BLaER1 treated with 17β-estradiol and CSF1 and Interleukin-3, amounts not matched to agents 10 nM and 100 nM (cell line): ENCODE data around the gene GTSF1L.

Experiments used
- H3K27ac ChIP-seq, 11 experiments: shearing (Covaris generic); formaldehyde crosslinking; 2 replicates each; pipeline ENCODE4 v1.8.1; 2022
- H3K27me3 ChIP-seq, 11 experiments: shearing (Covaris generic); formaldehyde crosslinking; 2 replicates each; pipeline ENCODE4 v1.8.1; 2022
- H3K36me3 ChIP-seq, 11 experiments: shearing (Covaris generic); formaldehyde crosslinking; 2 replicates each; pipeline ENCODE4 v1.8.1; 2022
- H3K4me1 ChIP-seq, 10 experiments: shearing (Covaris generic); formaldehyde crosslinking; 2 replicates each; pipeline ENCODE4 v1.8.1; 2022
- H3K4me2 ChIP-seq, 11 experiments: shearing (Covaris generic); formaldehyde crosslinking; 2 replicates each; pipeline ENCODE4 v1.8.1; 2022
- H3K4me3 ChIP-seq, 10 experiments: shearing (Covaris generic); formaldehyde crosslinking; 2 replicates each; pipeline ENCODE4 v1.8.1; 2022
- H3K9ac ChIP-seq, 11 experiments: shearing (Covaris generic); formaldehyde crosslinking; 2 replicates each; pipeline ENCODE4 v1.8.1; 2022
- H3K9me3 ChIP-seq, 11 experiments: shearing (Covaris generic); formaldehyde crosslinking; replicated peaks in 1 of 11; 2 replicates each; pipeline ENCODE4 v1.8.1; 2022
- H4K20me1 ChIP-seq, 11 experiments: shearing (Covaris generic); formaldehyde crosslinking; 2 replicates each; pipeline ENCODE4 v1.8.1; 2022
- Cebpa-rat ChIP-seq, 11 experiments: shearing (Covaris generic); IDR thresholded peaks; 2 replicates each; pipeline ENCODE4 v1.8.1; 2022

Gene GTSF1L

DNA sequence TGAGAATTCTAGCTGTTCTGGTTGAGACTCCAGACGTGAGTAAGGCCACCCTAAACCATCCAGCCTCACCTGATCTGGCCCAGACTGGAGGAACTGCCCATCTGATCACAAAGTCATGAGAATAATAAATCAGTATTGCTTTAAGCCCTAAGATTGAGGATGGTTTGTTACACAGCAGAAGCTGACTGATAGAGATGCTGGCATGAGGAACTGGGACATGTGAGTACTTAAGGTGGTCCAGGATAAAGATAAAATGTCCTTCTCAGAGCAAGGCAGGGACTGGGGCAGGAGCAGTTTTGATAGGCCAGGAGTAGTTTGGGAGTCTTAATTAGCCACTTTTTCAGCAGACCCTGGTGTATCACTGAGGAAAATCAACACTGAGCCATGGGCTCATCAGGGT is 6.8 kb downstream of the GTSF1L start:
- Histone ChIP-seq H4K20me1 (peaks cover 0 to 15% (median 0%) of the 10 kb centered on the region in 11 experiments; a peak in 7 of 22 replicates), H3K27me3 (no peaks in the 10 kb centered on the region; a peak in 1 of 22 replicates), H3K4me3 (no peak overlapping the region), H3K36me3 (peaks cover 0 to 48% (median 38%) of the 10 kb centered on the region in 11 experiments; a peak in 20 of 22 replicates), H3K9me3 (peaks cover 0 to 10% (median 0%) of the 10 kb centered on the region in 11 experiments; a peak in 6 of 22 replicates), H3K4me2 (peak overlapping the region in 7 of 11 experiments; percentile 70 to 87 (median 76); a peak in 9 of 22 replicates), H3K9ac (no peak overlapping the region), H3K27ac (no peak overlapping the region), H3K4me1 (peaks cover 19 to 62% (median 56%) of the 10 kb centered on the region in 10 experiments)
- no peak for TF ChIP-seq Cebpa-rat (IDR thresholded peaks at IDR 0.05)

DNA sequence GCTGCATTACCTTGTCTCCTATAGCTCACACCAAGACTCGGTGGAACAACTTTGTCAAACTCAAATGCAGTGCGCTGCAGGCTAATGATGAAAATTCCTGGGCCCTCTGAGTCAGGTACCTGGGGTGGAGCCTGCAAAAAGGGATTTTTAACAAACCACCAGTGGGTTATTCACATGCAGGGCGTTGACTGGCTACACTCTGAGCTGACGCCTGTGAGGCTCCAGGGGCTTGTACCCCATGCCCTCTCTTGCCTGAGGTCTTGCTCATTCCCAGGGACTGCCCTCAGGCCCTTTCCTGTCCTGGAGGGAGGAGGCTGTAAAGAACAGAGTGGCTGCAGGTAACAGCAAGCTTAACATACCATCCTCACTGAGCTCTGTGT is 9.2 kb downstream of the GTSF1L start:
- H3K27ac ChIP-seq: no peak overlapping the region
- peaks cover 0 to 72% (median 61%) of the 10 kb centered on the region in 11 experiments; a peak in 20 of 22 replicates for H3K36me3 ChIP-seq

DNA sequence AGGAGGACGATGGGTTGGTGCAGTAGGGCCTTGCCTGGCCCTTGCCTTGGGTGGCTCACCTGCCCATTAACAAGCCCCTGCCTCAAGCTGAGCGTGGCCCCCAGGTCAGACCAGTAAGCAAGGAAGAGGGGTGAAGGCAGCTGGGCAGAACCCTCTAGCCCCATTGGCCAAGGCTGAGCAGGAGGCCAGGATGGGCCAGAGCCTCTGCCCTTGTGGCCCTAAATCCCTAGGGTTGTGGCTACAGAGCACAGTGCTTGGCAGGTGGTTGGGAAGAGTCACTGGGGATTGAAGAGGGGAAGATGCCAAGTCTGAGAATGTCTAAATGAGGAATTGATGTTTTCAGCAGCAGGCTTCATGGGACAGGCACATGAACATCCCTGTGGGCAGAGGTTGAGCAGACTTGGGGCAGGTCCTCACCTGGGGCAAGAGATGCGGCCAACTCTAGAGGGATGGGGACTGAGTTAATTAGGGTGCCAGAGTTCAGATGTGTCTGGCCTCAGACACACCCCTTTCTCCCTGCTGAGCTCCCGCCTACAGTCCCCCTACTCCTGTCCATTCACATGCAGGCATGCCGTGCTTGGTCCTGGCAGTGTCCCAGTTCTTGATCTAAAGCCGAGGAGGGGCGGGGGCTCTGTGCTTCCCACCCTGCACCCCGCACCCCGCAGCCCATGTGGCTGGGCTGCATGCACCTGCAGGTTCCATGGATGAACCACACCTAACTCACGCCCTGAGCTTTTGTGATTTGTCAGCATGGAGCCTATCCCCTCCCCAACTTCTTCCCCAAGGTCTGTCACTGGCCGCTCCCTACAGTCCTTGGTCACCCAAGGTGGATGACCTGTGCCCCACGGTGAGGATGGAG is 9.8 kb downstream of the GTSF1L start:
- peaks cover 9 to 38% (median 28%) of the 10 kb centered on the region in 10 experiments; a peak in 18 of 20 replicates for H3K4me1 ChIP-seq
- peaks cover 0 to 10% (median 0%) of the 10 kb centered on the region in 11 experiments; a peak in 6 of 22 replicates for H3K9me3 ChIP-seq
- H3K4me2 ChIP-seq: no peak overlapping the region
- peaks cover 0 to 21% (median 0%) of the 10 kb centered on the region in 11 experiments; a peak in 9 of 22 replicates for H4K20me1 ChIP-seq
- peaks cover 0 to 78% (median 67%) of the 10 kb centered on the region in 11 experiments; a peak in 20 of 22 replicates for H3K36me3 ChIP-seq
- H3K9ac ChIP-seq: no peak overlapping the region
- no peaks in the 10 kb centered on the region for H3K27me3 ChIP-seq
- no peak overlapping the region for H3K4me3 ChIP-seq
- no peak overlapping the region for H3K27ac ChIP-seq
- no peak for TF ChIP-seq Cebpa-rat (IDR thresholded peaks at IDR 0.05)

More for the DNA sequence above, 9.2 kb downstream of the GTSF1L start:
- no peak overlapping the region for H3K9ac ChIP-seq
- peaks cover 0 to 15% (median 0%) of the 10 kb centered on the region in 11 experiments; a peak in 9 of 22 replicates for H4K20me1 ChIP-seq
- no peaks in the 10 kb centered on the region; a peak in 1 of 22 replicates for H3K27me3 ChIP-seq
- H3K9me3 ChIP-seq: peaks cover 0 to 10% (median 0%) of the 10 kb centered on the region in 11 experiments; a peak in 6 of 22 replicates
- H3K4me2 ChIP-seq: no peak overlapping the region
- H3K4me1 ChIP-seq: peaks cover 9 to 43% (median 33%) of the 10 kb centered on the region in 10 experiments; a peak in 18 of 20 replicates
- no peak overlapping the region for H3K4me3 ChIP-seq
- no peak for TF ChIP-seq Cebpa-rat (IDR thresholded peaks at IDR 0.05)

DNA sequence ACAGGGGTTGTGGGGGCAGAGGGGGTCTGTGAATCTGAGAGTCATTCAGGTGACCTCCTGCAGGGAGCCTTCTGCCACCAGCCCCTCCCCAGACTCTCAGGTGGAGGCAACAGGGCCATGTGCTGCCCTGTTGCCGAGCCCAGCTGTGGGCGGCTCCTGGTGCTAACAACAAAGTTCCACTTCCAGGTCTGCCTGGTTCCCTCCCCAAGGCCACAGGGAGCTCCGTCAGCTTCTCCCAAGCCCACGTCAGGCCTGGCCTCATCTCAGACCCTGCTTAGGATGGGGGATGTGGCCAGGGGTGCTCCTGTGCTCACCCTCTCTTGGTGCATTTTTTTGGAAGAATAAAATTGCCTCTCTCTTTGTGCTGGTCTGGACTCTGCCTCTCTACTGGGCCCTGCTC is 10.7 kb downstream of the GTSF1L start:
- Histone ChIP-seq H3K27ac (no peak overlapping the region), H3K4me1 (peaks cover under 1 to 32% (median 20%) of the 10 kb centered on the region in 10 experiments; a peak in 18 of 20 replicates), H3K4me2 (no peak overlapping the region), H3K36me3 (peaks cover 0 to 86% (median 76%) of the 10 kb centered on the region in 11 experiments; a peak in 20 of 22 replicates), H3K9ac (no peak overlapping the region), H3K27me3 (no peaks in the 10 kb centered on the region), H4K20me1 (peaks cover 0 to 18% (median 0%) of the 10 kb centered on the region in 11 experiments; a peak in 7 of 22 replicates), H3K4me3 (no peak overlapping the region), H3K9me3 (peaks cover 0 to 10% (median 0%) of the 10 kb centered on the region in 11 experiments; a peak in 6 of 22 replicates)
- no peak for TF ChIP-seq Cebpa-rat (IDR thresholded peaks at IDR 0.05)

DNA sequence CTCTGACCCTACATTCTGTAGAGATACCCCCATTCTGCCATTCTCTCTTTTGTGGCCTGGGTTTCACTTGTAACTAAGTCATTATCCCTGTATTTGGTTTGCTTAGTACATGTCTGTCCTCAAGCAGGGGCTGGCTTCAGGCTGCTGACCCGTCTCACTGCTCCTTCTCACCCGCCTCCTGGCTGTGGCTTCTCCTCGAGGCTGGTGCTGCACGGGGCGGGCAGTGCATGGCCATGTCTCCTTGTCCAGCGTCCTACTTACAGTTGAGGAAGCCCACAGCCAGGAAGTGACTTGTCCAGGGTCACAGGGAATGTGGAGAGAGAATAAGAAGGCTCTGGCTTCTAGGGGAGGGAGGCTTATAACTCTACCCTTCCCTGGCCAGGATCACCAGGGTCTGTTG is 11.3 kb downstream of the GTSF1L start:
- Histone ChIP-seq H3K27me3 (no peaks in the 10 kb centered on the region), H4K20me1 (peaks cover 0 to 20% (median 0%) of the 10 kb centered on the region in 11 experiments; a peak in 6 of 22 replicates), H3K4me3 (no peak overlapping the region), H3K9ac (no peak overlapping the region), H3K4me1 (peaks cover 0 to 32% (median 17%) of the 10 kb centered on the region in 10 experiments; a peak in 13 of 20 replicates), H3K27ac (no peak overlapping the region), H3K36me3 (peaks cover 0 to 93% (median 82%) of the 10 kb centered on the region in 11 experiments; a peak in 20 of 22 replicates), H3K4me2 (no peak overlapping the region), H3K9me3 (peaks cover 0 to 10% (median 0%) of the 10 kb centered on the region in 11 experiments; a peak in 6 of 22 replicates)
- TF ChIP-seq Cebpa-rat (IDR thresholded peaks at IDR 0.05): no peak

DNA sequence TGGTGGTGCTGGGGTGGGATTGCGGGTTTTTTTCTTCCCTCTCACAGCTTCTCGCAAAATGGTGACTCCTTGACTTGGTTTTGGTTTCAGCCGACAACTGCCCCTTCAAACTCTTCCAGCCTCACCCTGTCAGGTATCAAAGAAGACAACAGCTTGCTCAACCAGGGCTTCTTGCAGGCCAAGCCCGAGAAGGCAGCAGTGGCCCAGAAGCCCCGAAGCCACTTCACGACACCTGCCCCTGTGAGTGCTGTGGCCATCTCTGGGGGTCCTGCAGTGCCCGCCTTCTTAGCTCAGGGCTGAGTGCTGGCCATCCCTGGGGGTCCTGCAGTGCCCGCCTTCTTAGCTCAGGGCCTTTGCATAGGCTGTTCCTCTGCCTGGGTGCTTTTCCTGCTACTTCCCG is 11.8 kb downstream of the GTSF1L start:
- peaks cover 0 to 97% (median 87%) of the 10 kb centered on the region in 11 experiments; a peak in 21 of 22 replicates for H3K36me3 ChIP-seq
- TF ChIP-seq Cebpa-rat (IDR thresholded peaks at IDR 0.05): no peak
- H4K20me1 ChIP-seq: peaks cover 0 to 24% (median 0%) of the 10 kb centered on the region in 11 experiments; a peak in 6 of 22 replicates
- H3K4me3 ChIP-seq: no peak overlapping the region
- peaks cover 0 to 32% (median 16%) of the 10 kb centered on the region in 10 experiments; a peak in 13 of 20 replicates for H3K4me1 ChIP-seq
- H3K27me3 ChIP-seq: no peaks in the 10 kb centered on the region
- H3K9ac ChIP-seq: no peak overlapping the region
- peaks cover 0 to 6% (median 0%) of the 10 kb centered on the region in 11 experiments; a peak in 6 of 22 replicates for H3K9me3 ChIP-seq
- no peak overlapping the region for H3K4me2 ChIP-seq
- no peak overlapping the region for H3K27ac ChIP-seq

DNA sequence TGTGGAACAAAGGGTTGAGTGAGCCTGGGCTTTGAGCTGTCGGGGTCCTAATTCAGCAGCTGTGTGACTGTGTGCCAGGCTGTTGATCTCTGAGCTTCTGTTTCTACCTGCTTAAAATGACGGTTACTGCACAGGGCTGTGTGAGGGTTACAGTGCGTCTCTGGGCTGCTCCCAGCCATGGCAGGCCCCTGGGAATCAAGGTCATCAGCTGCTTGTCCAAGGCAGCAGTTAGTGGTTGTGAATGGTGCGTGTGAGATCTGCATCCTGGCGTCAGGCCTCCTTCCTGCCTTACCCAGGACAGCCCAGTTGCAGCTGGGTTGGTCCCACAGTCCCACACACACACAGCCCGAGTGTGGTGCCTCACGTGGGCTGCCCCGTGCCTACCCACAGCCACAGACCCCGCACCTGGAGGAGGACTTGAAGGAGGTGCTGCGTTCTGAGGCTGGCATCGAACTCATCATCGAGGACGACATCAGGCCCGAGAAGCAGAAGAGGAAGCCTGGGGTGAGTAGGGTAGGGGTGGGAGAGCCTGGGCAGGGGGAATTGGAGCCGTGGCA is 15.6 kb downstream of the GTSF1L start:
- Histone ChIP-seq H3K36me3 (peaks cover 0 to 100% (median 99%) of the 10 kb centered on the region in 11 experiments; a peak in 21 of 22 replicates), H3K27ac (no peak overlapping the region; a peak in 1 of 22 replicates), H3K4me3 (no peak overlapping the region), H3K4me1 (peaks cover 0 to 24% (median 9%) of the 10 kb centered on the region in 10 experiments; a peak in 10 of 20 replicates), H4K20me1 (peaks cover 0 to 38% (median 5%) of the 10 kb centered on the region in 11 experiments; a peak in 8 of 22 replicates), H3K27me3 (no peaks in the 10 kb centered on the region), H3K4me2 (peak overlapping the region in 3 of 11 experiments; percentile 14 to 42 (median 21); a peak in 4 of 22 replicates), H3K9me3 (no peaks in the 10 kb centered on the region), H3K9ac (0 out of 22 replicates have a peak overlapping the region, but pooled peaks of 1 of the 11 experiments have one; percentile 10)
- TF ChIP-seq Cebpa-rat (IDR thresholded peaks at IDR 0.05): no peak

DNA sequence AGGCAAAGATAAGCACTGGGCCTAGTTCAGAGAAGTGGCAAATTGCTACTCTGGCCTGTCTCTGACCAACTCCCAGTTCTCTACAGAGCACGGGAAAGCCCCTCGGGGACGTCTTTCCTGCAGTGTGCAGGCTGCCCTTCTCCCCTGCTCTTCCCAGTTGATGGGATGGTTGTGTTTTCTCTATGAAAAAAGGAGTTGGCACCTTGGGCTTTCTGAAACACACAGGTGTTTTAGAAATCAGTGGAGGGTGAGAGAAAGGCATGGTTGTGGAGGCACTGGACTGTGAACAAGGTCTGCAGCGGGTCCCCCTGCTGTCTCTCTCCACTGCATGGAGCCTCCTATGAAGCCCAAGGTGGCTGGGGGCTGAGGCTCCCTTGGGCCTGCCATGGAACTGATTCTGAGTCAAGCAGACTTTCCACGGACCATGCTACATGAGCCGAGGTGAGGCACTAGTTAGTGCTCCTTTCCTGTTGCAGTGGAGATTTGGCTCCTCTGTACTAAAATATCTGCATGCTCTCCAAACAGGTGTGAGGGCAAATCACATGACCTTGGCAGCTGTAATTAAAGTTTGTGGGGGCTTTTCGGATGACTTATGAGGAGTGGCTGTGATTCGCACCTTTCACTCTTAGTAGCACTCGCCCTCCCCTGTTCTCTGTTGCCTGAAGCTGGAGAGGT is 16.3 kb downstream of the GTSF1L start:
- H3K27ac ChIP-seq: no peak overlapping the region; a peak in 1 of 22 replicates
- peak overlapping the region in 4 of 11 experiments; percentile 14 to 42 (median 29); a peak in 6 of 22 replicates for H3K4me2 ChIP-seq
- peaks cover 0 to 100% (median 99%) of the 10 kb centered on the region in 11 experiments; a peak in 21 of 22 replicates for H3K36me3 ChIP-seq
- H4K20me1 ChIP-seq: peaks cover 0 to 32% (median 5%) of the 10 kb centered on the region in 11 experiments; a peak in 8 of 22 replicates
- H3K4me3 ChIP-seq: no peak overlapping the region
- no peak for TF ChIP-seq Cebpa-rat (IDR thresholded peaks at IDR 0.05)
- H3K9ac ChIP-seq: peak overlapping the region in 2 of 11 experiments; percentile 1 to 10; a peak in 1 of 22 replicates
- H3K9me3 ChIP-seq: no peaks in the 10 kb centered on the region
- H3K27me3 ChIP-seq: no peaks in the 10 kb centered on the region
- H3K4me1 ChIP-seq: peaks cover 0 to 24% (median 9%) of the 10 kb centered on the region in 10 experiments; a peak in 10 of 20 replicates
